ENCODE results near the gene CFTR. TPM values are rescaled to one million over a fixed set of nuclear protein-coding genes. Genes with fewer than 3 reads are reported as not detected.

CFTR gene
- polyA plus RNA-seq, 1 donor (not counting 4 experiments of a cell fraction or from before 2014, with no cell fraction given), result not detected

DNA sequence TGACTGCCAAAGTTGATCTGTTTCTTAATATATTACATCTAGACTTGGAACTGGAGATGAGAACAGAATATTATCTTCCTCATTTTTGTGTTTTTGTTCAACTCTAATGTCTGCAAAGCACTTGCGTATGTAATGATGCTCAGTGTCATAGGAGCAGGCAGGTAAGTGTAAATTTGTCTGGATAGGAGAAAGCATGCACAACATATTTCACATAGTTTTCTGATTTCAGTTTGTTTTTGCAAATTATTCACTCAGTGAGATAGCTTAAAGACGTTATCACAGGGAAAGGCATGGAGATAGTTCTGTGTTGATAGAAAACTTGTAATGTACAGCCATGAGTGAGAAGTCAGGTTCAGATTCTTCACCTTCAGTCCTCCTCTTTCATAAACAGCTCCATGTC lies 84.8 kb downstream of the CFTR start:
- Histone ChIP-seq H4K20me1 (ENCODE audit: control insufficient read depth, extremely low read depth, insufficient read depth, low read length) (no peaks in the 10 kb centered on the region), H3K36me3 (ENCODE audit: control insufficient read depth in 2 of 2, extremely low read depth in 1 of 2, insufficient read depth in 2 of 2, low read length in 2 of 2) (no peaks in the 10 kb centered on the region), H3K9me1 (ENCODE audit: control insufficient read depth, extremely low read depth, insufficient read depth, low read length) (no peaks in the 10 kb centered on the region), H3K4me2 (ENCODE audit: control insufficient read depth, extremely low read depth, insufficient read depth, low read depth, low read length) (no peak overlapping the region), H2AFZ (ENCODE audit: control insufficient read depth, low read length) (no peak overlapping the region), H3K27me3 (ENCODE audit: control insufficient read depth, extremely low read depth, insufficient read depth, low read length) (no peaks in the 10 kb centered on the region), H3K4me3 (ENCODE audit: control insufficient read depth in 2 of 3, extremely low read depth in 1 of 3, insufficient read depth in 2 of 3, low read depth in 1 of 3, low read length in 3 of 3) (no peak overlapping the region), H3K9me3 (ENCODE audit: control insufficient read depth, low read depth, low read length) (no peaks in the 10 kb centered on the region), H3K9ac (ENCODE audit: control insufficient read depth, extremely low read depth, insufficient read depth, low read length) (no peak overlapping the region), H3K79me2 (ENCODE audit: control insufficient read depth, insufficient read depth, low read length) (no peaks in the 10 kb centered on the region), H3K27ac (ENCODE audit: control insufficient read depth, insufficient read depth, low read length) (no peak overlapping the region), H3K4me1 (ENCODE audit: control insufficient read depth, extremely low read depth, insufficient read depth, low read length) (no peaks in the 10 kb centered on the region)
- TF ChIP-seq EZH2 (IDR thresholded peaks at IDR 0.05; ENCODE audit: low read length), result no peak
- TF ChIP-seq, protein P1, sequence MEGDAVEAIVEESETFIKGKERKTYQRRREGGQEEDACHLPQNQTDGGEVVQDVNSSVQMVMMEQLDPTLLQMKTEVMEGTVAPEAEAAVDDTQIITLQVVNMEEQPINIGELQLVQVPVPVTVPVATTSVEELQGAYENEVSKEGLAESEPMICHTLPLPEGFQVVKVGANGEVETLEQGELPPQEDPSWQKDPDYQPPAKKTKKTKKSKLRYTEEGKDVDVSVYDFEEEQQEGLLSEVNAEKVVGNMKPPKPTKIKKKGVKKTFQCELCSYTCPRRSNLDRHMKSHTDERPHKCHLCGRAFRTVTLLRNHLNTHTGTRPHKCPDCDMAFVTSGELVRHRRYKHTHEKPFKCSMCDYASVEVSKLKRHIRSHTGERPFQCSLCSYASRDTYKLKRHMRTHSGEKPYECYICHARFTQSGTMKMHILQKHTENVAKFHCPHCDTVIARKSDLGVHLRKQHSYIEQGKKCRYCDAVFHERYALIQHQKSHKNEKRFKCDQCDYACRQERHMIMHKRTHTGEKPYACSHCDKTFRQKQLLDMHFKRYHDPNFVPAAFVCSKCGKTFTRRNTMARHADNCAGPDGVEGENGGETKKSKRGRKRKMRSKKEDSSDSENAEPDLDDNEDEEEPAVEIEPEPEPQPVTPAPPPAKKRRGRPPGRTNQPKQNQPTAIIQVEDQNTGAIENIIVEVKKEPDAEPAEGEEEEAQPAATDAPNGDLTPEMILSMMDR (optimal IDR thresholded peaks at IDR 0.05 in 1 of 3, IDR thresholded peaks at IDR 0.05 in 1 of 3, conservative IDR thresholded peaks at IDR 0.05 in 1 of 3; ENCODE audit: extremely low read depth in 1 of 3, insufficient read depth in 2 of 3, low read length in 3 of 3), result no peak
- FAIRE-seq (no peak), DNase-seq (ENCODE audit: low read depth, low spot score) (no peak)
- dilution Hi-C loops (cut with MboI; ENCODE audit: extremely low pct_ligation_motif_present, low sequenced_read_pairs), result no loop called here

DNA sequence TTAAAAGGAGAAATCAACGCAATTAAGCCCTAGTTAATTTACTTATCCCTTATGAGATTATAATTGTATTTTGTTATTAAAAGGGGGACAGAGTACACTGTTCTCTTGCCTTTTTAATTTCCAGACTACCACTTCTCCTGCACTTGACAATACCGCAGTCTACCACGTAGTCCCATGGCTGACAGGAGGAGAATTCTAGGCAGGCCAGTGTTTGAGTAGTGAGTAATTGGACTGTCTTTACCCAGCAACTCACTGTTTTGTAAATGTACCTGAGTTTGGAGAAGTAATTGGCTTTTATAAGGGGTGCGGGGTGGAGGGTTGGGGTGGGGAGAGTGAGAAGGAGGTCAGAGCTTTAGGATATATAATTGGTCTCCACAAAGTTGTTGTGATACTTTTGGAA lies 85.4 kb downstream of the CFTR start:
- H3K27ac ChIP-seq (ENCODE audit: control insufficient read depth, insufficient read depth, low read length), result no peak overlapping the region
- H3K4me3 ChIP-seq (ENCODE audit: control insufficient read depth in 2 of 3, extremely low read depth in 1 of 3, insufficient read depth in 2 of 3, low read depth in 1 of 3, low read length in 3 of 3), result no peak overlapping the region
- dilution Hi-C loops (cut with MboI; ENCODE audit: extremely low pct_ligation_motif_present, low sequenced_read_pairs), result no loop called here
- H2AFZ ChIP-seq (ENCODE audit: control insufficient read depth, low read length), result no peak overlapping the region
- H3K27me3 ChIP-seq (ENCODE audit: control insufficient read depth, extremely low read depth, insufficient read depth, low read length), result no peaks in the 10 kb centered on the region
- no peak for FAIRE-seq
- no peaks in the 10 kb centered on the region for H3K79me2 ChIP-seq (ENCODE audit: control insufficient read depth, insufficient read depth, low read length)
- DNase-seq (ENCODE audit: low read depth, low spot score), result no peak
- no peak overlapping the region for H3K4me2 ChIP-seq (ENCODE audit: control insufficient read depth, extremely low read depth, insufficient read depth, low read depth, low read length)
- H3K36me3 ChIP-seq (ENCODE audit: control insufficient read depth in 2 of 2, extremely low read depth in 1 of 2, insufficient read depth in 2 of 2, low read length in 2 of 2), result no peaks in the 10 kb centered on the region
- TF ChIP-seq, protein P1 (optimal IDR thresholded peaks at IDR 0.05 in 1 of 3, IDR thresholded peaks at IDR 0.05 in 1 of 3, conservative IDR thresholded peaks at IDR 0.05 in 1 of 3; ENCODE audit: extremely low read depth in 1 of 3, insufficient read depth in 2 of 3, low read length in 3 of 3), result no peak
- no peak for TF ChIP-seq EZH2 (IDR thresholded peaks at IDR 0.05; ENCODE audit: low read length)
- H3K9me1 ChIP-seq (ENCODE audit: control insufficient read depth, extremely low read depth, insufficient read depth, low read length), result no peaks in the 10 kb centered on the region
- no peaks in the 10 kb centered on the region for H3K9me3 ChIP-seq (ENCODE audit: control insufficient read depth, low read depth, low read length)
- no peak overlapping the region for H3K9ac ChIP-seq (ENCODE audit: control insufficient read depth, extremely low read depth, insufficient read depth, low read length)
- H3K4me1 ChIP-seq (ENCODE audit: control insufficient read depth, extremely low read depth, insufficient read depth, low read length), result no peaks in the 10 kb centered on the region
- H4K20me1 ChIP-seq (ENCODE audit: control insufficient read depth, extremely low read depth, insufficient read depth, low read length), result no peaks in the 10 kb centered on the region

Data from keratinocyte (primary cell).